HepG2 (cell line): ENCODE data around the gene FAM187B. TPM values are rescaled to one million over a fixed set of nuclear protein-coding genes. Genes with fewer than 3 reads are reported as not detected.

Experiments used
- ADNP ChIP-seq: sonication (generic); formaldehyde crosslinking; IDR thresholded peaks from 2 replicates; pipeline ENCODE4 v1.4.0; 2020; ENCODE audit warnings: missing genetic modification reagents
- BCL6 ChIP-seq: IDR thresholded peaks from 2 replicates; pipeline ENCODE4 v1.6.1; 2016; ENCODE audit warnings: missing genetic modification reagents, missing compliant biosample characterization
- BRD4 ChIP-seq: sonication (generic); formaldehyde crosslinking; IDR thresholded peaks from 2 replicates; pipeline ENCODE4 v1.4.0; 2020; ENCODE audit warnings: missing genetic modification reagents
- CCAR2 ChIP-seq: fragments of 200-400 bp; formaldehyde crosslinking; optimal IDR thresholded peaks from 2 replicates; pipeline ENCODE3; 2018; ENCODE audit warnings: low read depth, mild to moderate bottlenecking, low read length, moderate library complexity
- CERS6 ChIP-seq: sonication (generic); formaldehyde crosslinking; IDR thresholded peaks from 2 replicates; pipeline ENCODE4 v1.5.0; 2020; ENCODE audit warnings: missing genetic modification reagents
- FOSL2 ChIP-seq: sonication (generic); formaldehyde crosslinking; IDR thresholded peaks from 2 replicates; pipeline ENCODE4 v1.4.0; 2020; ENCODE audit warnings: missing genetic modification reagents
- HNRNPLL ChIP-seq: fragments of 200-400 bp; formaldehyde crosslinking; IDR thresholded peaks from 2 replicates; pipeline ENCODE4 v1.6.1; 2017; ENCODE audit warnings: mild to moderate bottlenecking, low read depth, low read length; ENCODE audit not compliant: poor library complexity, severe bottlenecking
- KDM3A ChIP-seq: IDR thresholded peaks from 2 replicates; pipeline ENCODE4 v1.6.1; 2018; ENCODE audit warnings: low read depth, missing compliant biosample characterization
- KDM5B ChIP-seq: sonication (generic); formaldehyde crosslinking; IDR thresholded peaks from 2 replicates; pipeline ENCODE4 v1.4.0; 2020; ENCODE audit warnings: missing genetic modification reagents, mild to moderate bottlenecking, borderline replicate concordance
- MIXL1 ChIP-seq: IDR thresholded peaks from 2 replicates; pipeline ENCODE4 v1.6.1; 2016
- MTA1 ChIP-seq: sonication (generic); formaldehyde crosslinking; IDR thresholded peaks from 2 replicates; pipeline ENCODE4 v1.4.0; 2020; ENCODE audit warnings: missing genetic modification reagents, mild to moderate bottlenecking, borderline replicate concordance
- PATZ1 ChIP-seq: sonication (generic); formaldehyde crosslinking; IDR thresholded peaks from 2 replicates; pipeline ENCODE4 v1.4.0; 2020; ENCODE audit warnings: missing genetic modification reagents
- RFXAP ChIP-seq: sonication (generic); formaldehyde crosslinking; IDR thresholded peaks from 2 replicates; pipeline ENCODE4 v1.4.0; 2020; ENCODE audit warnings: missing genetic modification reagents, borderline replicate concordance
- SYNCRIP ChIP-seq: fragments of 200-400 bp; formaldehyde crosslinking; IDR thresholded peaks from 2 replicates; pipeline ENCODE4 v1.6.1; 2018; ENCODE audit warnings: mild to moderate bottlenecking, low read depth, low read length; ENCODE audit not compliant: insufficient read depth
- TARDBP ChIP-seq: sonication (generic); formaldehyde crosslinking; IDR thresholded peaks from 2 replicates; pipeline ENCODE4 v1.8.0; 2022; ENCODE audit warnings: mild to moderate bottlenecking, missing genetic modification reagents
- TFAP4 ChIP-seq: sonication (generic); IDR thresholded peaks from 2 replicates; pipeline ENCODE4 v1.6.1; 2016; ENCODE audit warnings: low read depth, borderline replicate concordance
- ZNF121 ChIP-seq: sonication (generic); formaldehyde crosslinking; IDR thresholded peaks from 2 replicates; pipeline ENCODE4 v1.5.0; 2020; ENCODE audit warnings: mild to moderate bottlenecking, missing genetic modification reagents
- ZNF629 ChIP-seq: sonication (generic); formaldehyde crosslinking; conservative IDR thresholded peaks from 2 replicates; pipeline ENCODE4 v1.5.0; 2020; ENCODE audit warnings: missing genetic modification reagents
- ZNF747 ChIP-seq: sonication (generic); formaldehyde crosslinking; IDR thresholded peaks from 2 replicates; pipeline ENCODE4 v1.8.1; 2023; ENCODE audit warnings: missing genetic modification reagents, mild to moderate bottlenecking, borderline replicate concordance
- ZNF772 ChIP-seq: sonication (generic); formaldehyde crosslinking; IDR thresholded peaks from 2 replicates; pipeline ENCODE4 v1.5.0; 2020; ENCODE audit warnings: mild to moderate bottlenecking, missing genetic modification reagents
- polyA plus RNA-seq, 8 experiments: library from polyadenylated mRNA; depleted of rRNA in 3 of 8; stranded (reverse) in 7 of 8; unstranded in 1 of 8; fragments of >200 nt; fragmentation: Illumina TruSeq in 4 of 8; extraction: Trizol in 4 of 8; gene quantifications; 2 replicates each; pipeline versions ENCODE4 v1.2.1 to v1.2.3, GENCODE V29; 2011 to 2016; ENCODE audit warnings: low read depth in 4 of 8, missing spikeins in 1 of 8, mixed read lengths in 1 of 8; ENCODE audit not compliant: insufficient read depth in 1 of 8
- total RNA-seq, 5 experiments: library from RNA; depleted of rRNA; stranded (reverse); fragments of >200 nt; fragmentation: Illumina TruSeq; extraction: Trizol; gene quantifications; 2 replicates each; pipeline ENCODE4 v1.2.3, GENCODE V29; 2016; ENCODE audit warnings: low read depth in 1 of 5
- TF ChIP-seq, protein P1 (sequence below): IDR thresholded peaks from 2 replicates; pipeline ENCODE4 v1.6.1; 2012; ENCODE audit warnings: inconsistent platforms
- TF ChIP-seq, protein P2 (sequence below): sonication (generic); formaldehyde crosslinking; IDR thresholded peaks from 2 replicates; pipeline ENCODE4 v1.8.1; 2022; ENCODE audit warnings: low read depth, mild to moderate bottlenecking, missing genetic modification reagents

Gene FAM187B
- total and polyA plus RNA-seq, 2 of the 13 experiments (the other 11 are each of a cell fraction or from before 2014, with no cell fraction given) = not detected

GRCh38 chr19:35269438-35270117 is 41.0 kb upstream of the FAM187B start (continued):
- peak; percentile 75; the same call in 1 of the 2 replicates for TF ChIP-seq MTA1 (CRISPR knock-in tag)
- no peak for TF ChIP-seq CERS6 (CRISPR knock-in tag)
- no peak for TF ChIP-seq ADNP
- TF ChIP-seq BCL6 (CRISPR knock-in tag) = peak; percentile 14; the same call in 1 of the 2 replicates
- no peak for TF ChIP-seq ZNF629 (CRISPR knock-in tag)
- 0 out of 2 replicates have a peak, but pooled peaks have one; percentile 40 for TF ChIP-seq ZNF121 (CRISPR knock-in tag)
- TF ChIP-seq TARDBP (CRISPR knock-in tag) = peak; percentile 67
- TF ChIP-seq ZNF772 = 0 out of 2 replicates have a peak, but pooled peaks have one; percentile 45
- TF ChIP-seq KDM3A (CRISPR knock-in tag) = 0 out of 2 replicates have a peak, but pooled peaks have one; percentile 49
- peak; percentile 31 for TF ChIP-seq HNRNPLL
- no peak; the same call in 1 of the 2 replicates for TF ChIP-seq MIXL1 (CRISPR knock-in tag)
- peak; percentile 11; the same call in 1 of the 2 replicates for TF ChIP-seq FOSL2 (CRISPR knock-in tag)
- peak; percentile 67; the same call in 1 of the 2 replicates for TF ChIP-seq ZNF747 (CRISPR knock-in tag)
- TF ChIP-seq SYNCRIP = no peak
- TF ChIP-seq CCAR2 = no peak
- TF ChIP-seq, protein P1, sequence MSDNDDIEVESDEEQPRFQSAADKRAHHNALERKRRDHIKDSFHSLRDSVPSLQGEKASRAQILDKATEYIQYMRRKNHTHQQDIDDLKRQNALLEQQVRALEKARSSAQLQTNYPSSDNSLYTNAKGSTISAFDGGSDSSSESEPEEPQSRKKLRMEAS = peak; percentile 43; the same call in 1 of the 2 replicates
- TF ChIP-seq RFXAP (CRISPR knock-in tag) = peak; percentile 74; the same call in 1 of the 2 replicates
- peak; percentile 83; the same call in 1 of the 2 replicates for TF ChIP-seq BRD4 (CRISPR knock-in tag)
- peak; percentile 63; the same call in 1 of the 2 replicates for TF ChIP-seq KDM5B (CRISPR knock-in tag)
- TF ChIP-seq PATZ1 (CRISPR knock-in tag) = peak; percentile 91
- TF ChIP-seq, protein P2, sequence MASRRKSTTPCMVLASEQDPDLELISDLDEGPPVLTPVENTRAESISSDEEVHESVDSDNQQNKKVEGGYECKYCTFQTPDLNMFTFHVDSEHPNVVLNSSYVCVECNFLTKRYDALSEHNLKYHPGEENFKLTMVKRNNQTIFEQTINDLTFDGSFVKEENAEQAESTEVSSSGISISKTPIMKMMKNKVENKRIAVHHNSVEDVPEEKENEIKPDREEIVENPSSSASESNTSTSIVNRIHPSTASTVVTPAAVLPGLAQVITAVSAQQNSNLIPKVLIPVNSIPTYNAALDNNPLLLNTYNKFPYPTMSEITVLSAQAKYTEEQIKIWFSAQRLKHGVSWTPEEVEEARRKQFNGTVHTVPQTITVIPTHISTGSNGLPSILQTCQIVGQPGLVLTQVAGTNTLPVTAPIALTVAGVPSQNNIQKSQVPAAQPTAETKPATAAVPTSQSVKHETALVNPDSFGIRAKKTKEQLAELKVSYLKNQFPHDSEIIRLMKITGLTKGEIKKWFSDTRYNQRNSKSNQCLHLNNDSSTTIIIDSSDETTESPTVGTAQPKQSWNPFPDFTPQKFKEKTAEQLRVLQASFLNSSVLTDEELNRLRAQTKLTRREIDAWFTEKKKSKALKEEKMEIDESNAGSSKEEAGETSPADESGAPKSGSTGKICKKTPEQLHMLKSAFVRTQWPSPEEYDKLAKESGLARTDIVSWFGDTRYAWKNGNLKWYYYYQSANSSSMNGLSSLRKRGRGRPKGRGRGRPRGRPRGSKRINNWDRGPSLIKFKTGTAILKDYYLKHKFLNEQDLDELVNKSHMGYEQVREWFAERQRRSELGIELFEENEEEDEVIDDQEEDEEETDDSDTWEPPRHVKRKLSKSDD (CRISPR knock-in tag) = peak; percentile 76; the same call in 1 of the 2 replicates
- TF ChIP-seq TFAP4 = peak; percentile 97
